ENCODE measurements around the gene MPV17. TPM values are rescaled to one million over a fixed set of nuclear protein-coding genes. Genes with fewer than 3 reads are reported as not detected.
A peak's percentile ranks its signal among the peaks of the same experiment; 100 is the strongest.

MPV17 gene
- total and polyA plus RNA-seq, 2 of the 13 experiments (the other 11 are each of a cell fraction or from before 2014, with no cell fraction given), result 48.9 to 129 TPM

DNA sequence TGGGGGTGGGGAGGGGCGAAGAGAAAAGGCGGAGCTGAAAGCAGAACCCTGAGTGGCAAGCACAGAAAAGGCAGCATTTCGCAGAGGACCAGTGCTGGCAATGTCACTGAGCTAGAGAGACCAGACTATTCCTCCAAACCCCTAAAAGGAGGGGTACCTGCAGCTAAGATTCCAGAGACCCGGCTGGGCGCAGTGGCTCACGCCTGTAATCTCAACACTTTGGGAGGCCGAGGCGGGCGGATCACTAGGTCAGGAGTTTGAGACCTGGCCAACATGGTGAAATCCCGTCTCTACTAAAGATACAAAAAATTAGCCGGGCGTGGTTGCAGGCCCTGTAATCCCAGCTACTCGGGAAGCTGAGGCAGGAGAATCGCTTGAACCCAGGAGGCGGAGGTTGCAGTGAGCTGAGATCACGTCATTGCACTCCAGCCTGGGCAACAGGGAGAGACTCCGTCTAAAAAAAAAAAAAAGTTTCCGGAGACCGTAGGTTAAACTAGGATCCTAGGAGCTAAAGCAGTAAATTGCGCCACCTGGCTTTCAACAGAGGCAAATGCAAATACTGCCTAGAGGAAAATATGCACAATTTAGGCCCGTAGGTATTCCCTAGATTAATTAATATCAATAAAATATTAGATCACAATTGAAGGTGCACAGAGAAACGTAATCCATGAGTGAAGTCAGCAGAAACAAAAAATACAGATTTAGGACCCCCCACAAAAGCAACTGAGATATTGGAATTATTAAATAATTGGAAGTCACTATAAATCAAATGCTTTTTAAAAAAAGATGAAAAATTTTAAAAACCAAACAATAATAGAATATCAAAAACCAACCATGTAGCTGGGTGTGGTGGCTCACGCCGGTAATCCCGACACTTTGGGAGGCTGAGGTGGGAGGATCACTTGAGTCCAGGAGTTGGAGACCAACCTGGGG is 19.5 kb downstream of the MPV17 start (continued):
- TF ChIP-seq TCF12 (IDR thresholded peaks at IDR 0.05) (no peak), TCF12 (CRISPR knock-in tag; IDR thresholded peaks at IDR 0.05) (peak; percentile 22; the same call in 1 of the 2 replicates), ZNF333 (CRISPR knock-in tag; IDR thresholded peaks at IDR 0.05; ENCODE audit: borderline replicate concordance) (no peak), FIP1L1 (IDR thresholded peaks at IDR 0.05; ENCODE audit: borderline replicate concordance, insufficient read depth, low read depth, low read length) (no peak), TBL1XR1 (IDR thresholded peaks at IDR 0.05; ENCODE audit: borderline replicate concordance, low read length, partially characterized antibody) (no peak), ZNF670 (CRISPR knock-in tag; IDR thresholded peaks at IDR 0.05; ENCODE audit: borderline replicate concordance) (peak; percentile 39; the same call in 1 of the 2 replicates), ZFP82 (CRISPR knock-in tag; IDR thresholded peaks at IDR 0.05; ENCODE audit: borderline replicate concordance) (no peak), SIN3A (IDR thresholded peaks at IDR 0.05; ENCODE audit: borderline replicate concordance, low read depth, low read length) (no peak), HNRNPLL (IDR thresholded peaks at IDR 0.05; ENCODE audit: low read depth, low read length, poor library complexity, severe bottlenecking) (no peak), PRMT3 (CRISPR knock-in tag; IDR thresholded peaks at IDR 0.05; ENCODE audit: borderline replicate concordance, low read depth) (no peak), ASH2L (IDR thresholded peaks at IDR 0.05; ENCODE audit: insufficient read length, low read depth, low read length) (peak; percentile 29), ZNF747 (CRISPR knock-in tag; IDR thresholded peaks at IDR 0.05; ENCODE audit: borderline replicate concordance) (peak; percentile 46; the same call in 1 of the 2 replicates), ZNF781 (CRISPR knock-in tag; IDR thresholded peaks at IDR 0.05; ENCODE audit: borderline replicate concordance, not compliant biosample characterization) (peak; percentile 64), TARDBP (CRISPR knock-in tag; IDR thresholded peaks at IDR 0.05) (peak; percentile 27; the same call in 1 of the 2 replicates), ZNF501 (CRISPR knock-in tag; IDR thresholded peaks at IDR 0.05) (peak; percentile 85)
- TF ChIP-seq, protein P1, sequence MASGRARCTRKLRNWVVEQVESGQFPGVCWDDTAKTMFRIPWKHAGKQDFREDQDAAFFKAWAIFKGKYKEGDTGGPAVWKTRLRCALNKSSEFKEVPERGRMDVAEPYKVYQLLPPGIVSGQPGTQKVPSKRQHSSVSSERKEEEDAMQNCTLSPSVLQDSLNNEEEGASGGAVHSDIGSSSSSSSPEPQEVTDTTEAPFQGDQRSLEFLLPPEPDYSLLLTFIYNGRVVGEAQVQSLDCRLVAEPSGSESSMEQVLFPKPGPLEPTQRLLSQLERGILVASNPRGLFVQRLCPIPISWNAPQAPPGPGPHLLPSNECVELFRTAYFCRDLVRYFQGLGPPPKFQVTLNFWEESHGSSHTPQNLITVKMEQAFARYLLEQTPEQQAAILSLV (CRISPR knock-in tag; IDR thresholded peaks at IDR 0.05; ENCODE audit: borderline replicate concordance), result no peak
- TF ChIP-seq, protein P2, sequence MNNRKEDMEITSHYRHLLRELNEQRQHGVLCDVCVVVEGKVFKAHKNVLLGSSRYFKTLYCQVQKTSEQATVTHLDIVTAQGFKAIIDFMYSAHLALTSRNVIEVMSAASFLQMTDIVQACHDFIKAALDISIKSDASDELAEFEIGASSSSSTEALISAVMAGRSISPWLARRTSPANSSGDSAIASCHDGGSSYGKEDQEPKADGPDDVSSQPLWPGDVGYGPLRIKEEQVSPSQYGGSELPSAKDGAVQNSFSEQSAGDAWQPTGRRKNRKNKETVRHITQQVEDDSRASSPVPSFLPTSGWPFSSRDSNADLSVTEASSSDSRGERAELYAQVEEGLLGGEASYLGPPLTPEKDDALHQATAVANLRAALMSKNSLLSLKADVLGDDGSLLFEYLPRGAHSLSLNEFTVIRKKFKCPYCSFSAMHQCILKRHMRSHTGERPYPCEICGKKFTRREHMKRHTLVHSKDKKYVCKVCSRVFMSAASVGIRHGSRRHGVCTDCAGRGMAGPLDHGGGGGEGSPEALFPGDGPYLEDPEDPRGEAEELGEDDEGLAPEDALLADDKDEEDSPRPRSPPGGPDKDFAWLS (CRISPR knock-in tag; IDR thresholded peaks at IDR 0.05; ENCODE audit: borderline replicate concordance), result no peak
- TF ChIP-seq, protein P3, sequence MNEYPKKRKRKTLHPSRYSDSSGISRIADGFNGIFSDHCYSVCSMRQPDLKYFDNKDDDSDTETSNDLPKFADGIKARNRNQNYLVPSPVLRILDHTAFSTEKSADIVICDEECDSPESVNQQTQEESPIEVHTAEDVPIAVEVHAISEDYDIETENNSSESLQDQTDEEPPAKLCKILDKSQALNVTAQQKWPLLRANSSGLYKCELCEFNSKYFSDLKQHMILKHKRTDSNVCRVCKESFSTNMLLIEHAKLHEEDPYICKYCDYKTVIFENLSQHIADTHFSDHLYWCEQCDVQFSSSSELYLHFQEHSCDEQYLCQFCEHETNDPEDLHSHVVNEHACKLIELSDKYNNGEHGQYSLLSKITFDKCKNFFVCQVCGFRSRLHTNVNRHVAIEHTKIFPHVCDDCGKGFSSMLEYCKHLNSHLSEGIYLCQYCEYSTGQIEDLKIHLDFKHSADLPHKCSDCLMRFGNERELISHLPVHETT (CRISPR knock-in tag; conservative IDR thresholded peaks at IDR 0.05), result no peak
- TF ChIP-seq, protein P4, sequence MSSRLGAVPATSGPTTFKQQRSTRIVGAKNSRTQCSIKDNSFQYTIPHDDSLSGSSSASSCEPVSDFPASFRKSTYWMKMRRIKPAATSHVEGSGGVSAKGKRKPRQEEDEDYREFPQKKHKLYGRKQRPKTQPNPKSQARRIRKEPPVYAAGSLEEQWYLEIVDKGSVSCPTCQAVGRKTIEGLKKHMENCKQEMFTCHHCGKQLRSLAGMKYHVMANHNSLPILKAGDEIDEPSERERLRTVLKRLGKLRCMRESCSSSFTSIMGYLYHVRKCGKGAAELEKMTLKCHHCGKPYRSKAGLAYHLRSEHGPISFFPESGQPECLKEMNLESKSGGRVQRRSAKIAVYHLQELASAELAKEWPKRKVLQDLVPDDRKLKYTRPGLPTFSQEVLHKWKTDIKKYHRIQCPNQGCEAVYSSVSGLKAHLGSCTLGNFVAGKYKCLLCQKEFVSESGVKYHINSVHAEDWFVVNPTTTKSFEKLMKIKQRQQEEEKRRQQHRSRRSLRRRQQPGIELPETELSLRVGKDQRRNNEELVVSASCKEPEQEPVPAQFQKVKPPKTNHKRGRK (CRISPR knock-in tag; IDR thresholded peaks at IDR 0.05), result no peak

Data from HepG2 (cell line).